GM21390 (cell line): Measurements from ENCODE around the gene ASB3.
"Not testable (repeated sequence)": the region's sequence is repeated elsewhere in the genome, so short reads cannot be mapped to it uniquely, and the experiment has no call there.

ENCODE experiments used
- ATAC-seq: cut with Tn5 transposase; IDR thresholded peaks from one replicate; pipeline ENCODE4 v1.9.1; 2021; ENCODE audit not compliant: unreplicated experiment

The ASB3 gene

DNA sequence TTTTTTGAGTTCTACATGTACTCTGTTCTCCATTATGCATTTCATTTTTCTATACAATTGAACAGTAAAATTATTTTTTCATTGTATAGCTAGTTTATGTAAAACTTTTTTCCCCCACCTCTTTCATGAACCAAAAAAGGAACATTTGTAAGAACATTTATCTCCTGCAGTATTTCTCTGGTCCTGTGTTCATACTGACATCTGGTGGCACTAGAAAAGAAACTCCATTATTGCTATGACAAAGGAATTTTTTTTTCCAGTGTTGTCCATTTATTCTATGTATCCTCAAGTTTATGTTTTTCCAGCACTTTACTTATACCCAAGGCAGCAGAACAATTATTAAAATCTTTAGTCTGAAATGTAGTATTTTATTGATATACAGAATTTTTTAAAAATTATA is 46.6 kb downstream of the ASB3 start:
- no peak for ATAC-seq

DNA sequence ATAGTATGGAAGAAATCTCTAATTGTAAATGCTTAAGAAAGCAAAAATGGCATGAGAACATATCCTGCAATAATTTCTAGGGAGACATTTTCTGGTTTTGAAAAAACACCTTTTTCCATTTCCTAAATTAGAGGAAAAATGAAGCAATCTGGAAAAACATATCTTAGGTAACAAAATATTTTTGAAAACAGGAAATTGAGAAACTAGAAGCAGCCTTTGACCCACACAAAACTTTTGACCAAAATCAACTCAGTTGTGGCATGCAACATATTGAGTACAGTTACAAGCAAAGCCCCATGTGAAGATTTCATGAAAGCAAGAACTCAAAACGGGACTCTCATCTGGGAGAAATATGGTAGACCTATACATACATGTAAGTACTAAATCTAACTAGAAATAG is 47.7 kb downstream of the ASB3 start:
- no peak for ATAC-seq

DNA sequence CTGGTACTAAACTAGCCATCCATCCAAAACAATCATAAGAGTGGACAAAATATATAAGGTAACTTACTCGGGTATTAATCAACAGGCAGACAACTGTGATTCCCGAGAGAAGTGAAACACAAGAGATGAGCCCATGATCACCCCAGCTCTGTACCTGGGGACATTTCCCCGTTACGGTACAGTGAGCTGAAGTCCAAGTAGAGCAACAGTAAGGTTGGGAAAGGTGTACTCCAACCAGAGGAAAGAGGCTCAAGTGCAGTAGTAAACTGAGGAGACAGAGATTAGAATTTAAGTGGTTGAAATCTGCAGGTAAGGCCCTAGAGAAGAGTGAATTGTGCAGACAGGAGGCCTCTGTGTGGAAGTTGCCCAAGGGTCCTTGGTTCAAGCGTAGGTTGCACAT is 49.7 kb downstream of the ASB3 start:
- no peak for ATAC-seq

DNA sequence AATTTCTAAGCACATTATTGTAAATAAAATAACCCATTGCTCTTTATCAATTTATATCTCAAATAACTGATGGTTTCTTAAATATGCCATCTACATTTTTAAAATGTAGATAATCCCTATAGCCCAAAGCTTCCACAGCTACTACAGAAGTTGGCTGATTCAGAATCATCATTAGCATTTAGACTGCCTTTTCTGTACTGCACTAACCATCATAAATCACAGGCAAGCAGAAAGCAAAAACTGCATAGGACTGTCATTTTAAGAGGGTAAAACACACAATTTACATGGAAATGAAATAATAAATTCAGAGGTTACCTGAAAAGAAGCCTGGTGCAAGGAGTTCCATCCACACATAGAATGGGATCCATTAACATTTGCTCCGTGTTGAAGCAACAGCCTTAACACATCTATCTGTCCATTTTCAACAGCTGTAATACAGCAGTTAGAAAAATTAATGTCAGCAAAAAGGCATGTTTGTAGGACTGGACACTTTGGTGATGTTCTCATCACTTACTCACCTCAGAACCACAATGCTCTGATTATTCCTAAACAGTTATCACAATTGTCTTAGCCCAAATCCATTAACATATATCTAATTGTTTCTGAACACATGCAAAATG is 57.5 kb downstream of the ASB3 start:
- no peak for ATAC-seq

- ATAC-seq: no peak
Measured at GRCh38 chr2:53727921-53728320, 58.8 kb downstream of the ASB3 start.

- no peak for ATAC-seq
Measured at GRCh38 chr2:53725662-53726061, 61.1 kb downstream of the ASB3 start.

GRCh38 chr2:53724536-53724935 is 62.2 kb downstream of the ASB3 start:
- ATAC-seq: no peak

GRCh38 chr2:53720944-53721343 is 65.8 kb downstream of the ASB3 start:
- not testable (repeated sequence) for ATAC-seq

GRCh38 chr2:53715568-53715967 is 71.2 kb downstream of the ASB3 start:
- ATAC-seq: no peak

DNA sequence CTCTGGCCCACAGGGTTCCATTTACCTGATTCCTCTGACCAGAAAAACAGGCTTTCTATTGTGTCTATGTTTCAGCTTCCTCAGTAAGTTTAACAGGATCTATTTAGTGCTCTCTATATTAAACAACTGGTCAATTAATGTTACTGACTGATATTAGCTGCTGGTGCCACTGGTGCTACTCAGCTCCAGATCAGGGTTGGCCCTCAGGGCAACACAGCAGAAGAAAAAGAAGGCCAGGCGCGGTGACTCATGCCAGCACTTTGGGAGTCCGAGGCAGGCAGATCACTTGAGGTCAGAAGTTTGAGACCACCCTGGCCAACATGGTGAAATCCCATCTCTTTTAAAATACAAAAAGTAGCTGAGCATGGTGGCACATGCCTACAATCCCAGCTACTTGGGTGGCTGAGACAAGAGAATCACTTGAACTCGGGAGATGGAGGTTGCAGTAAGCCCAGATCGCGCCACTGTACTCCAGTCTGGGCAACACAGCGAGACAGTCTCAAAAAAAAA is 75.4 kb downstream of the ASB3 start:
- no peak for ATAC-seq

- ATAC-seq: no peak
Measured at GRCh38 chr2:53708988-53709387, 77.8 kb downstream of the ASB3 start.

- ATAC-seq: no peak
Measured at GRCh38 chr2:53701221-53701620, 85.5 kb downstream of the ASB3 start.

DNA sequence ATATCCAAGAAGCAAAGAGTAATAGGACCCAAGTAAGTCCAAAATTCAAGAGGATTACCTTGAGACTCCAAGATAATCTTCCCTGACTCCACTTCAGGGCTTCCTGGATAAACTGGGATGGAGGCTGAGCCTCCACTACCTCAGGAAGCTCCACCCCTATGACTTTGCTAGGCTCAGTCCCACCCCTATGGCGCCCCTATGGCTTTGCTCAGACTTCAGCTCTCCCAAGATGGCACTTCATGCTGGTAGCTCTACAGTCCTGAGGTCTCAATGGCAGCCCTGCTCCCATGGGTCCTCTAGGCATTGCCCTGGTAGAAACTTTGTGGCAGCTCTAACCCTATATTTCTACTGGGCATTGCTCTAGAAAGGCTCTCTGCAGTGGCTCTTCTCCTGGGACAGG is 89.1 kb downstream of the ASB3 start:
- ATAC-seq: no peak

- no peak for ATAC-seq
Measured at GRCh38 chr2:53697092-53697491, 89.7 kb downstream of the ASB3 start.

GRCh38 chr2:53695575-53695974 is 91.2 kb downstream of the ASB3 start:
- no peak for ATAC-seq

DNA sequence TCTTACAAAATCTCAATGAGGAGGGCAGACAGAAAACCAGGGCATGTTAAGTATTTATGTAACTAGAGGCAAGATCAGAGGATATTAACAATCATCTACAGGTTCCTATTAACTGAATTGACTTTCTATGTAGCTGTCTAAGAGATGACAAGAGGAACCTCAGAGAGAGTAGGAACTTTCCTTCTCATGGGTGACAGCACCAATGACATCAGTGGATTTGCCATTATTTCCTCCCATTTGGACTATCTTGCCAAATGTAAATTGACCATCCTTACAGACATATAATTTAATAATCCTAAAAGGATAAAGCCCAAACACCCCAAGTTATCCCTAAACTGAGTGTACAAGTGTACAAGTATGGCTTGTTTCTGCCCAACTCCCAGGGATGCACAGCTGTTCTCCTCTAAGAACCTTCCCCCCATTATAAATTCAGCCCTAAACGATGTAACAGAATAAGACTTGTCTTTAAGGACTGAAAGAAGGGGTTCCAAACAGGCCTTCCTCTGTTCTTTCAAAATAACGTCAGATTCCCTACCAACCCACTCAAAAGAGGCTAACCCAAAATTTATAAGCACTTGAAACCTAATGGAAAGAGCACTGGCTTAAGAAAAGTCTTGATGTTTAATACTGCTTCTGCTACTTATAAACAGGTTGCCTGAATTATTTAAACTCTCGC is 92.5 kb downstream of the ASB3 start:
- ATAC-seq: no peak

- no peak for ATAC-seq
Measured at GRCh38 chr2:53690876-53691275, 95.9 kb downstream of the ASB3 start.

- ATAC-seq: no peak
Measured at GRCh38 chr2:53672881-53673522, 113.8 kb downstream of the ASB3 start.

DNA sequence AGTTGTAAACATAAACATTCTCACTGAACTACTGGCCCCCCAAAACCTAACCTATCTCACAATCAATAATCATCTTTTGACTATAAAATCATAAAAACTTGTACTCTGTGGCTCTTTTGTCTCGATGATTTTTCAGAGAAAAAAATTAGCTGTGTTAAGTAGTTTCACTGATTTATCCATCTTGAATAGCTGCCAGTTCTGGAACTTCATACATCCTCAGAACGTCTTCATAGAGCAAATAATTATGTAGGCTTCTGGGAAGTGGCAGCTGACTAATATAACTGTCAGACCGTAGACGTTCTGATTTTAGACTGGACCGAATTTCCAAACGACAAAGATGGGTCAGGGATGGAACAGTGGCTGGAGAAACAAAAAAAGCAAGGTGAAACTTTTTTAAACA is 116.4 kb downstream of the ASB3 start:
- ATAC-seq: no peak

GRCh38 chr2:53668624-53669026 is 118.1 kb downstream of the ASB3 start:
- no peak for ATAC-seq

- not testable (repeated sequence) for ATAC-seq
Measured at GRCh38 chr2:53667130-53667529, 119.6 kb downstream of the ASB3 start.

GRCh38 chr2:53660886-53661285 is 125.9 kb downstream of the ASB3 start:
- no peak for ATAC-seq
